Measurements from ENCODE around the gene CLEC11A.

The CLEC11A gene

DNA sequence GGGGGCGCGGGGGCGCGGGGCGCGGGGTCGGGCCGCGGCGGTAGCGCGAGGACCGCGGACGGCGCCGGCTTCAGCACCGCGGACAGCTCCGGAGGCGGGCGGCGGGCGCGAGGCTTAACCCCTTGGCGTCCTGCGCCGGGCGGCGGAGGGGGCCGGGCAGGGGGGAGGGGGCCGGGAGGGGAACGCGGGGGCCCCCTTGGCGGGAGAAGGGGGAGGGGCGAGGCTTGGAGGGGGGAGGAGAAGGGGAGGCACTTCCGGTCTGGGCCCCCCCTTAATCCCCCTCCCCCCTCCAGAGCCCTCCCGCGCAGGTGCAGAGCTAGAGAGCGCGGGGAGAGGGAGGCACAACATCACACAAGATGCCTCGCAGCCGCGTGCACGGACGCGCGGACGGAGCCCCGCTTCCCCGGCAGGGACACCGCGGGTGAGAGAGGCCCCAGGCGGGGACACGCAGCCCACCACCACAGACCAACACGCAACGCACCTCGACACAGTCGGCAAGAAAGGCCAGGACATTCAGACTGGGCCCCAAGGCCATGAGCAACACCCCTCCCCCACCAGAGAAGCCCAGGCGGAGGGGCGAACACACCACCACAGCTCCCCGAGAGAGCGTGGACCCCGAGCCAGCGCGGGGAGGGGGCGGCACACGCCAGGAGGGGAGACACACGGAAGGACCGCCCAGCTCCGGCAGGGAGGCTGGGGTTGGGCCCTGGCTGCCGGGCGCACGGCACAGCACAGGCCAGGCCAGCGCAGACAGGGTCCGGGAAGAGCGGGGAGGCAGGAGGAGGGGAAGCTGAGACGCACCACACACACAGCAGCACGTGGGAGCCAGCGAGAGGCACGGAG, 27.7 kb upstream of the CLEC11A start:
- Histone ChIP-seq H3K36me3 (ENCODE audit: insufficient read depth, low read length) (no peaks in the 10 kb centered on the region), H3K4me3 (ENCODE audit: low read depth, low read length) (no peak overlapping the region), H3K27me3 (ENCODE audit: insufficient read depth, low read length) (peaks cover 35% of the 10 kb centered on the region), H3K79me2 (ENCODE audit: control insufficient read depth, insufficient read depth, low read length, unreplicated experiment) (no peaks in the 10 kb centered on the region), H3K4me1 (ENCODE audit: control insufficient read depth, insufficient read depth, low read length, unreplicated experiment) (no peaks in the 10 kb centered on the region), H3K27ac (ENCODE audit: low read depth, low read length) (no peak overlapping the region), H2AFZ (ENCODE audit: low read length, unreplicated experiment) (no peak overlapping the region)

DNA sequence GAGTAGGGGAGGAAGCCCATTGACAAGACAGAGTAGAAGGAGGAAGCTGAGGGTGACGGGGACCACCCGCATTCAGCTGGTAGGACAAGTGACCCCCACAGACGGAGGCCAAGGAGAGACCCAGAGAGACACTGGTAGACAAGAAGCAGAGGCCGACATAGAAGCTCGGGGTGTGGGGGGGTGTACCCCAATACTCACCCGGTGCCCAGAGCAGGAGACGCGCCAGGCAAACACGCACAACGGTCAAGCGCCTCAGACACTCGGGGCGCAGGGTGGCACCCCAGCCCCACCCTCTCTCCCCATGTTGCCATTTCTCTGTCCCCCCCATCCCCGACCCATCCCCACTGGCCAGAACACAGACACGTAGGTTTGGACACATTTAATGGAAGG, 27.1 kb upstream of the CLEC11A start:
- no peaks in the 10 kb centered on the region for H3K4me1 ChIP-seq (ENCODE audit: control insufficient read depth, insufficient read depth, low read length, unreplicated experiment)
- H2AFZ ChIP-seq (ENCODE audit: low read length, unreplicated experiment), result no peak overlapping the region
- H3K36me3 ChIP-seq (ENCODE audit: insufficient read depth, low read length), result no peaks in the 10 kb centered on the region
- peaks cover 35% of the 10 kb centered on the region for H3K27me3 ChIP-seq (ENCODE audit: insufficient read depth, low read length)
- no peak overlapping the region for H3K27ac ChIP-seq (ENCODE audit: low read depth, low read length)
- no peaks in the 10 kb centered on the region for H3K79me2 ChIP-seq (ENCODE audit: control insufficient read depth, insufficient read depth, low read length, unreplicated experiment)
- H3K4me3 ChIP-seq (ENCODE audit: low read depth, low read length), result no peak overlapping the region

DNA sequence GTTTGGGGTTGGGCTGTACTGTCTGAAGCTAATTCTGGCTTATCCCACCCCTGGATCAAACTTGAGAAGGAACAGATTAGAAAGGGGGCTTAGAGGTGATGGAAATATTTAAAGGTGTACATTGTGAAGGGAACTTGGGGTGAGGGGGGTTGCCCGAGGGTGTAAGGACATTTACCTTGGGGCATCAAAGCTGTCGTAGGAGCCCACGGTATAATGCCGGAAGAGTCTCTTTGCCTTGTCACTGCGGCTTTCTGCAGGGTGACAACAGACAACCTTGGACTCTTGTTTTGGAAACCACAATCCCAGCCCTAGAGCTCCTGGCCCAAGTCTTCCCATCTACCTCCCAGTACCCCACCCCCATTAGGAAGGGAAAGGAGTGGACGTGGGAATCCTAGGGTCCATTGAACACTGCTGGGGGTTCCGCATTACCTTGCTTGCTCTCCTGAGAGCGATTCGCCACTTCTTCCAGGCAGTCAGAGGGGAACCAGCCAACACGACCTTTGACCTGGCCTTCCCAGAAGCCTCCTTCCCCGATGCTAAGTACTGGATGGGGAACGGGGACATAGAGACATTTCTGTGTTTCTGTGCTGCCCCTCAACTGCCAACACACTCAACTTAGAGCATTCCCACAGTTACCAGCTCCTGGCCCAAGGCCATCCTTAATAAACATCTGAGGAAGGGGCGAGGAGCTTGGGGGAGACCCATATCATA, 25.6 kb upstream of the CLEC11A start:
- Histone ChIP-seq H3K36me3 (ENCODE audit: insufficient read depth, low read length) (no peaks in the 10 kb centered on the region), H3K79me2 (ENCODE audit: control insufficient read depth, insufficient read depth, low read length, unreplicated experiment) (no peaks in the 10 kb centered on the region), H3K4me3 (ENCODE audit: low read depth, low read length) (no peak overlapping the region), H3K4me1 (ENCODE audit: control insufficient read depth, insufficient read depth, low read length, unreplicated experiment) (no peaks in the 10 kb centered on the region), H3K27ac (ENCODE audit: low read depth, low read length) (no peak overlapping the region), H3K27me3 (ENCODE audit: insufficient read depth, low read length) (peaks cover 34% of the 10 kb centered on the region), H2AFZ (ENCODE audit: low read length, unreplicated experiment) (no peak overlapping the region)

DNA sequence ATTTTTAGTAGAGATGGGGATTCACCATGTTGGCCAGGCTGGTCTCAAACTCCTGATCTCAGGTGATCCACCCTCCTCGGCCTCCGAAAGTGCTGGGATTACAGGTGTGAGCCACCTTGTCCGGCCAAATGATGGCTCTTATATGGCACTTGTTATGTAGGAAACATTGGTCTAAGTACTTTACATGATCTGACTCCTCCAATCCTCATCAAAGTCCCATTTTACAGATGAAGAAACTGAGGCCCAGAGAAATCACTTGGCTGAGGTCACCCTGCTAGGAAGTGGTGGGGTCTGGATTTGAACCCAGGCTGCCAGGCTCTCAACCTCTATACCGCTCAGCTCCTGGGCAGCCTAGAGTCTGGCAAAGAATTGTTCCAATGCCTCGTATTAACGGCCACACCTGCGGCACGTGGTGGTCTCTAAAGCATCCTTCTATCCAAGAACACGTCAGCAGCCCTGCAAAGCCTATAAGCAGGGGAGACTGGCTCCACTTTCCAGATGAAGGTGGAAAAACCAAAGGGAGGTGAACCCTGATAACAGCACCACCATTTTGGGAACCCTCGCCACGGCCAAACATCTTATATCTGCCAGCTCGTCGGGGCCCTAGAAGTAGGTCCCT, 21.7 kb upstream of the CLEC11A start:
- Histone ChIP-seq H2AFZ (ENCODE audit: low read length, unreplicated experiment) (no peak overlapping the region), H3K4me1 (ENCODE audit: control insufficient read depth, insufficient read depth, low read length, unreplicated experiment) (no peaks in the 10 kb centered on the region), H3K36me3 (ENCODE audit: insufficient read depth, low read length) (no peaks in the 10 kb centered on the region), H3K27me3 (ENCODE audit: insufficient read depth, low read length) (peaks cover 13% of the 10 kb centered on the region; the same call in 1 of the 2 replicates), H3K79me2 (ENCODE audit: control insufficient read depth, insufficient read depth, low read length, unreplicated experiment) (no peaks in the 10 kb centered on the region), H3K27ac (ENCODE audit: low read depth, low read length) (no peak overlapping the region), H3K4me3 (ENCODE audit: low read depth, low read length) (no peak overlapping the region)

DNA sequence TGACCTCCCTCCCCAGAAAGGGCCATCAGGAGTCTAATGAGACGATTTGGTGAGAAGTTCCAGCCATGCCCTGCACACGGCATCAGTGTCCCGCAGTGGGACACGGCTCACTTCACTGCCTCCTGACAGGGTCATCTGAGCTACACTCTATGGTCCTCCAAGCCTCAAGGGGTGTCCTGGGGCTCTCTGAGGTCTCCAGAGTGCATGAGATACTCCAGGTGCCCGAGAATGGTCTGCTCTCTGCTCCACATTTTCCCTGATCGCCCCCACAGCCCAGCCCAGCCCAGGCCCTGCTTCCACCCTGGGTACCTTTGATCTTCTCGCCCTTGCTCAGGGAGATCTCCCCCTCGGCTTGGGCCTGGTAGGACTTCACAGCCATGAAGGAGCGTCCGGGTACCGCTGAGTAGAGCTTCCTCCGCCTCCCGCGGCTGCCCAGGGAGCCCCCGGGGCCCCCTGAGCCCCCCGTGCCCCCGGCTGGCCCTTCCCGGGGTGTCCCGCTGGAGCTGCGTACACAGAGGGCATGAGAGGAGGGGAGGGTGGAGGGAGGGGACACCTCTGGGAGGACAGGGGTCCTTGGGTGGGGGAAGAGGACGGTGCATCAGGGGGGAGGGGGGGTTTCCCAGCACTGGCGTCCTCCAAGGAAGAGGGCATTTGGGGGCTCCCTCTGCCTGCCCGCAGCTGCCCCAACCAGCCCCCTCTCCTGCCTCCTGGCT, 20.9 kb upstream of the CLEC11A start:
- Histone ChIP-seq H3K4me1 (ENCODE audit: control insufficient read depth, insufficient read depth, low read length, unreplicated experiment) (no peaks in the 10 kb centered on the region), H3K27ac (ENCODE audit: low read depth, low read length) (no peak overlapping the region), H3K36me3 (ENCODE audit: insufficient read depth, low read length) (no peaks in the 10 kb centered on the region), H3K79me2 (ENCODE audit: control insufficient read depth, insufficient read depth, low read length, unreplicated experiment) (no peaks in the 10 kb centered on the region), H2AFZ (ENCODE audit: low read length, unreplicated experiment) (no peak overlapping the region), H3K27me3 (ENCODE audit: insufficient read depth, low read length) (peaks cover 13% of the 10 kb centered on the region; the same call in 1 of the 2 replicates), H3K4me3 (ENCODE audit: low read depth, low read length) (no peak overlapping the region)

GRCh38 chr19:50702871-50703829, 20.0 kb upstream of the CLEC11A start:
- H2AFZ ChIP-seq (ENCODE audit: low read length, unreplicated experiment), result no peak overlapping the region
- H3K79me2 ChIP-seq (ENCODE audit: control insufficient read depth, insufficient read depth, low read length, unreplicated experiment), result no peaks in the 10 kb centered on the region
- H3K27me3 ChIP-seq (ENCODE audit: insufficient read depth, low read length), result peaks cover 10% of the 10 kb centered on the region; the same call in 1 of the 2 replicates
- no peaks in the 10 kb centered on the region for H3K36me3 ChIP-seq (ENCODE audit: insufficient read depth, low read length)
- H3K27ac ChIP-seq (ENCODE audit: low read depth, low read length), result no peak overlapping the region
- no peaks in the 10 kb centered on the region for H3K4me1 ChIP-seq (ENCODE audit: control insufficient read depth, insufficient read depth, low read length, unreplicated experiment)
- no peak overlapping the region for H3K4me3 ChIP-seq (ENCODE audit: low read depth, low read length)

GRCh38 chr19:50703915-50704796, 19.0 kb upstream of the CLEC11A start:
- H3K4me3 ChIP-seq (ENCODE audit: low read depth, low read length), result no peak overlapping the region
- H3K4me1 ChIP-seq (ENCODE audit: control insufficient read depth, insufficient read depth, low read length, unreplicated experiment), result no peaks in the 10 kb centered on the region
- H3K79me2 ChIP-seq (ENCODE audit: control insufficient read depth, insufficient read depth, low read length, unreplicated experiment), result no peaks in the 10 kb centered on the region
- H3K27ac ChIP-seq (ENCODE audit: low read depth, low read length), result no peak overlapping the region
- peaks cover 4% of the 10 kb centered on the region; the same call in 1 of the 2 replicates for H3K27me3 ChIP-seq (ENCODE audit: insufficient read depth, low read length)
- H3K36me3 ChIP-seq (ENCODE audit: insufficient read depth, low read length), result no peaks in the 10 kb centered on the region
- no peak overlapping the region for H2AFZ ChIP-seq (ENCODE audit: low read length, unreplicated experiment)

- no peaks in the 10 kb centered on the region for H3K27me3 ChIP-seq (ENCODE audit: insufficient read depth, low read length)
- no peak overlapping the region for H3K27ac ChIP-seq (ENCODE audit: low read depth, low read length)
- H3K4me1 ChIP-seq (ENCODE audit: control insufficient read depth, insufficient read depth, low read length, unreplicated experiment), result no peaks in the 10 kb centered on the region
- H3K79me2 ChIP-seq (ENCODE audit: control insufficient read depth, insufficient read depth, low read length, unreplicated experiment), result no peaks in the 10 kb centered on the region
- H3K36me3 ChIP-seq (ENCODE audit: insufficient read depth, low read length), result no peaks in the 10 kb centered on the region
- H2AFZ ChIP-seq (ENCODE audit: low read length, unreplicated experiment), result no peak overlapping the region
- H3K4me3 ChIP-seq (ENCODE audit: low read depth, low read length), result no peak overlapping the region
Measured at GRCh38 chr19:50705422-50706019, 17.6 kb upstream of the CLEC11A start.

- no peak overlapping the region for H3K27ac ChIP-seq (ENCODE audit: low read depth, low read length)
- no peaks in the 10 kb centered on the region for H3K79me2 ChIP-seq (ENCODE audit: control insufficient read depth, insufficient read depth, low read length, unreplicated experiment)
- H3K4me3 ChIP-seq (ENCODE audit: low read depth, low read length), result no peak overlapping the region
- H2AFZ ChIP-seq (ENCODE audit: low read length, unreplicated experiment), result no peak overlapping the region
- no peaks in the 10 kb centered on the region for H3K36me3 ChIP-seq (ENCODE audit: insufficient read depth, low read length)
- no peaks in the 10 kb centered on the region for H3K4me1 ChIP-seq (ENCODE audit: control insufficient read depth, insufficient read depth, low read length, unreplicated experiment)
- no peaks in the 10 kb centered on the region for H3K27me3 ChIP-seq (ENCODE audit: insufficient read depth, low read length)
Measured at GRCh38 chr19:50706387-50706786, 16.8 kb upstream of the CLEC11A start.
